SH-SY5Y (cell line): ENCODE results near the gene IQCE.

Experiments used
- GATA2 ChIP-seq: IDR thresholded peaks from 2 replicates; pipeline ENCODE4 v1.6.1; 2011; ENCODE audit warnings: mild to moderate bottlenecking, low read depth, low read length
- GATA3 ChIP-seq: IDR thresholded peaks from 2 replicates; pipeline ENCODE4 v1.6.1; 2011; ENCODE audit warnings: low read depth, mild to moderate bottlenecking, low read length, moderate library complexity

GRCh38 chr7:2513702-2514101 lies 45.1 kb upstream of the IQCE start:
- TF ChIP-seq GATA3 (no peak), GATA2 (peak; percentile 77)
